Upper lobe of left lung (tissue), 6 donors: ENCODE results near the gene GLT6D1. TPM values are rescaled to one million over a fixed set of nuclear protein-coding genes. Genes with fewer than 3 reads are reported as not detected.
"Not testable (repeated sequence)": the region's sequence is repeated elsewhere in the genome, so short reads cannot be mapped to it uniquely, and the experiment has no call there.

Experiments used
- ATAC-seq, 2 donors: fragments of 200-7000 bp; cut with Tn5 transposase; one replicate each; pipeline ENCODE4 v1.9.1; 2022; ENCODE audit warnings: mild to moderate bottlenecking in 2 of 2, moderate library complexity in 2 of 2; ENCODE audit not compliant: low FRiP score in 2 of 2
- DNase-seq, 2 donors: peaks; one replicate each; pipeline ENCODE4 v3.0.0-alpha.2; 2019 to 2020
- H3K27ac ChIP-seq, 4 donors: fragments of 200-600 bp; sonication (generic); one replicate each; pipeline ENCODE4 v1.5.1; 2016 to 2019
- H3K27me3 ChIP-seq, 4 donors: fragments of 200-600 bp; sonication (generic); one replicate each; pipeline ENCODE4 v1.5.1; 2017 to 2019
- H3K36me3 ChIP-seq, 4 donors: fragments of 200-600 bp; sonication (generic); one replicate each; pipeline ENCODE4 v1.5.1; 2016 to 2019
- H3K4me1 ChIP-seq, 4 donors: fragments of 200-600 bp; sonication (generic); one replicate each; pipeline ENCODE4 v1.5.1; 2018 to 2019
- H3K4me3 ChIP-seq, 4 donors: fragments of 200-600 bp; sonication (generic); one replicate each; pipeline ENCODE4 v1.5.1; 2017 to 2019; ENCODE audit warnings: mild to moderate bottlenecking in 2 of 4, moderate library complexity in 1 of 4
- H3K9me3 ChIP-seq, 4 donors: fragments of 200-600 bp; sonication (generic); one replicate each; pipeline ENCODE4 v1.5.1; 2018 to 2019
- EP300 ChIP-seq, 4 donors: sonication (generic); formaldehyde crosslinking; IDR thresholded peaks; one replicate each; pipeline ENCODE4 v1.5.1; 2017; ENCODE audit warnings: antibody characterized with exemption in 4 of 4, control low read depth in 2 of 4
- POLR2A ChIP-seq, 4 donors: fragments of 450-650 bp; IDR thresholded peaks; one replicate each; pipeline ENCODE4 v1.5.1; 2016 to 2017; ENCODE audit warnings: antibody characterized with exemption in 4 of 4, mild to moderate bottlenecking in 2 of 4
- POLR2AphosphoS5 ChIP-seq, 2 donors: sonication (generic); formaldehyde crosslinking; IDR thresholded peaks; one replicate each; pipeline ENCODE4 v1.5.1; 2017; ENCODE audit warnings: antibody characterized with exemption in 2 of 2
- whole genome bisulfite sequencing, 2 donors: methylation state at CpG; one replicate each; pipeline ENCODE4 v1.1.5; 2017 to 2018; 5-methylcytosine and 5-hydroxymethylcytosine counted together
- total RNA-seq, 6 donors: library from RNA; depleted of rRNA in 4 of 6; stranded (reverse); fragments of >200 nt in 4 of 6; gene quantifications; one replicate each; pipeline versions ENCODE4 v1.1.0 to v1.2.1, GENCODE V29; 2016 to 2021
- TF ChIP-seq, protein P1 (sequence below), 6 experiments: fragments of 450-650 bp in 4 of 6; fragments of 200-600 bp in 2 of 6; sonication (generic) in 2 of 6; IDR thresholded peaks; one replicate each; pipeline ENCODE4 v1.5.1; 2016 to 2019; ENCODE audit warnings: antibody characterized with exemption in 6 of 6
- donor health status: DM: no; HTN: no; CAD: no; lungs with moderate emphysema.
- donor health status: DM: no; HTN: yes; CAD: no; lungs with severe emphysema.

Gene GLT6D1
- total RNA-seq, 6 donors from 2014 or later: not detected

DNA sequence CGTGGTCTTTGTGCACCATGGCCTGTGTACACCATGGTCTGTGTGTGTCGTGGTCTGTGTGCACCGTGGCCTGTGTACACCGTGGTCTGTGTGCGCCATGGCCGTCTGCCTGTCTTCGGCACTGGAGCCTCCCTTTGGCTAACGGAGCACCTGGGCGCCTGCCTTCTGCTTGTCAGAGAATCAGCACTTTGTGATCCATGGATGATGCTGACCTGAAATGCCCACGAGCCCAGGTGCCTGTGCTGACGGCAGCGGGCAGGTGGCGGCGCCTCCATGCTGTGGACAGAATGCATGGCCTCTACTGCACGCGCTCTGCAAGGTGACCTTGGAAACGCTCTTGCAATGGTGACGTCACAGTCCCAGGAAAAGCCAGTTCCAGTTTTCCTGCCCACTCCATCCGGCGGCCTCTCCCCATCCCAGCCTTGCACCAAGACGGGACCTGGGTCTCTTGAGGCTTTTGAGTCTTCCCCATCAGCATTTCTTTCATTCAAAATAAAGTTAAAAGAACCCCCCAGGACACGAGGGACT, 38.4 kb upstream of the GLT6D1 start:
- Histone ChIP-seq H3K4me1 (no peaks in the 10 kb centered on the region), H3K36me3 (no peaks in the 10 kb centered on the region), H3K9me3 (no peaks in the 10 kb centered on the region), H3K4me3 (no peak overlapping the region), H3K27me3 (no peaks in the 10 kb centered on the region), H3K27ac (no peak overlapping the region)
- ATAC-seq: no peak
- WGBS, 2 donors: 80 to 82% methylated on average over 11 to 22 of the region's 22 CpGs
- DNase-seq: peak in 1 of 2 donors; percentile 56
- TF ChIP-seq, protein P1, sequence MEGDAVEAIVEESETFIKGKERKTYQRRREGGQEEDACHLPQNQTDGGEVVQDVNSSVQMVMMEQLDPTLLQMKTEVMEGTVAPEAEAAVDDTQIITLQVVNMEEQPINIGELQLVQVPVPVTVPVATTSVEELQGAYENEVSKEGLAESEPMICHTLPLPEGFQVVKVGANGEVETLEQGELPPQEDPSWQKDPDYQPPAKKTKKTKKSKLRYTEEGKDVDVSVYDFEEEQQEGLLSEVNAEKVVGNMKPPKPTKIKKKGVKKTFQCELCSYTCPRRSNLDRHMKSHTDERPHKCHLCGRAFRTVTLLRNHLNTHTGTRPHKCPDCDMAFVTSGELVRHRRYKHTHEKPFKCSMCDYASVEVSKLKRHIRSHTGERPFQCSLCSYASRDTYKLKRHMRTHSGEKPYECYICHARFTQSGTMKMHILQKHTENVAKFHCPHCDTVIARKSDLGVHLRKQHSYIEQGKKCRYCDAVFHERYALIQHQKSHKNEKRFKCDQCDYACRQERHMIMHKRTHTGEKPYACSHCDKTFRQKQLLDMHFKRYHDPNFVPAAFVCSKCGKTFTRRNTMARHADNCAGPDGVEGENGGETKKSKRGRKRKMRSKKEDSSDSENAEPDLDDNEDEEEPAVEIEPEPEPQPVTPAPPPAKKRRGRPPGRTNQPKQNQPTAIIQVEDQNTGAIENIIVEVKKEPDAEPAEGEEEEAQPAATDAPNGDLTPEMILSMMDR (IDR thresholded peaks at IDR 0.05): no peak
- TF ChIP-seq POLR2A (IDR thresholded peaks at IDR 0.05): no peak
- no peak for TF ChIP-seq POLR2AphosphoS5 (IDR thresholded peaks at IDR 0.05)
- TF ChIP-seq EP300 (IDR thresholded peaks at IDR 0.05): no peak

DNA sequence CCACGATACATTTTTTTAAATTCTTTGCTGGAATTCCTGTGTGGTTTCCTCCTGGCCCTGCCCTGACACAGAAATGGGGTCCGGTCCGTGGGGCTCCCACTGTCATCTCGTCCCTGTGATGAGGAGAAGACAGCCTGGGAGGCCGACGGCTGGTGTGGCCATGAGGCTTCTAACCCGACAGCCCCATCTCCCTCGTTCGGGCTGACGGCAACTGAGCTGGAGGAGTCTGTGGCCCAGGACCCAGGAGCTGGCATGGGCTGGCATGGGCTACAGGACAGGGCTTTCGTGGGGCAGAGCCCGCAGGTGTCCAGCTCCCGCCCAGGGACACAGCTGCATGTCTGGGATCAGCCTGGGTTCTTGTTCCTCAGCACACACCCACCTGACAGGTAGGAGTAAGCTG, 37.6 kb upstream of the GLT6D1 start:
- TF ChIP-seq POLR2A (IDR thresholded peaks at IDR 0.05) (no peak), EP300 (IDR thresholded peaks at IDR 0.05) (no peak), POLR2AphosphoS5 (IDR thresholded peaks at IDR 0.05) (no peak)
- TF ChIP-seq, protein P1 (IDR thresholded peaks at IDR 0.05): no peak
- 85 to 91% methylated on average over 6 to 13 of the region's 13 CpGs for WGBS, 2 donors
- DNase-seq: peak in 1 of 2 donors; percentile 44

GRCh38 chr9:135674977-135675376, 35.6 kb upstream of the GLT6D1 start:
- H3K27me3 ChIP-seq: no peaks in the 10 kb centered on the region
- H3K4me3 ChIP-seq: no peak overlapping the region
- WGBS, 2 donors: 75 to 86% methylated on average over 10 of the region's 10 CpGs
- no peaks in the 10 kb centered on the region for H3K36me3 ChIP-seq
- H3K9me3 ChIP-seq: no peaks in the 10 kb centered on the region
- TF ChIP-seq POLR2AphosphoS5 (IDR thresholded peaks at IDR 0.05): no peak
- no peak overlapping the region for H3K27ac ChIP-seq
- H3K4me1 ChIP-seq: no peaks in the 10 kb centered on the region
- no peak for ATAC-seq
- DNase-seq: peak in 1 of 2 donors; percentile 26

More for the DNA sequence above, 37.6 kb upstream of the GLT6D1 start:
- no peaks in the 10 kb centered on the region for H3K27me3 ChIP-seq
- H3K9me3 ChIP-seq: no peaks in the 10 kb centered on the region
- H3K4me1 ChIP-seq: no peaks in the 10 kb centered on the region
- no peak overlapping the region for H3K4me3 ChIP-seq
- H3K36me3 ChIP-seq: no peaks in the 10 kb centered on the region
- ATAC-seq: no peak
- H3K27ac ChIP-seq: no peak overlapping the region

- no peak for ATAC-seq
- WGBS, 2 donors: 79 to 86% methylated on average over 8 of the region's 8 CpGs
These were observed 34.6 kb upstream of the GLT6D1 start for GRCh38 chr9:135673941-135674340.

DNA sequence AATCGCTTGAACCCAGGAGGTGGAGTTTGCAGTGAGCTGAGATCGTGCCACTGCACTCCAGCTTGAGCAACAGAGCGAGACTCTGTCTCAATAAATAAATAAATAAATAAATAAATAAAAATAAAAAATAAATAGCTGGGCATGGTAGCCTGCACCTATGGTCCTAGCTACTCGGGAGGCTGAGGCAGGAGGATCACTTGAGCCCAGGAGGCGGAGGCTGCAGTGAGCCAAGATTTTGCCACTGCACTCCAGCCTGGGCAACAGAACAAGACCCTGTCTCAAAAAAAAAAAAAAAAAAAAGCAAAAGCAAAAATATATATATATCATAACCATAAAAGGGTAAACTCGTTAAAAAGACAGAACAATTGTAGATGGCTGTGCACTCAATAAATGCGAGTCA, 33.4 kb upstream of the GLT6D1 start:
- H3K9me3 ChIP-seq: peaks cover 0 to 12% (median 0%) of the 10 kb centered on the region in 4 donors
- not testable (repeated sequence) for DNase-seq, H3K27ac ChIP-seq, H3K27me3 ChIP-seq, H3K4me1 ChIP-seq, ATAC-seq, H3K36me3 ChIP-seq, H3K4me3 ChIP-seq
- 80 to 88% methylated on average over 7 of the region's 7 CpGs for WGBS, 2 donors

More at GRCh38 chr9:135673941-135674340, 34.6 kb upstream of the GLT6D1 start:
- H3K27ac ChIP-seq: no peak overlapping the region
- H3K4me3 ChIP-seq: no peak overlapping the region
- H3K36me3 ChIP-seq: no peaks in the 10 kb centered on the region
- H3K9me3 ChIP-seq: peaks cover 0 to 6% (median 0%) of the 10 kb centered on the region in 4 donors
- DNase-seq: peak in 1 of 2 donors; percentile 17
- H3K27me3 ChIP-seq: no peaks in the 10 kb centered on the region
- TF ChIP-seq POLR2A (IDR thresholded peaks at IDR 0.05) (no peak), EP300 (IDR thresholded peaks at IDR 0.05) (no peak), POLR2AphosphoS5 (IDR thresholded peaks at IDR 0.05) (no peak)
- TF ChIP-seq, protein P1 (IDR thresholded peaks at IDR 0.05): no peak
- no peaks in the 10 kb centered on the region for H3K4me1 ChIP-seq

DNA sequence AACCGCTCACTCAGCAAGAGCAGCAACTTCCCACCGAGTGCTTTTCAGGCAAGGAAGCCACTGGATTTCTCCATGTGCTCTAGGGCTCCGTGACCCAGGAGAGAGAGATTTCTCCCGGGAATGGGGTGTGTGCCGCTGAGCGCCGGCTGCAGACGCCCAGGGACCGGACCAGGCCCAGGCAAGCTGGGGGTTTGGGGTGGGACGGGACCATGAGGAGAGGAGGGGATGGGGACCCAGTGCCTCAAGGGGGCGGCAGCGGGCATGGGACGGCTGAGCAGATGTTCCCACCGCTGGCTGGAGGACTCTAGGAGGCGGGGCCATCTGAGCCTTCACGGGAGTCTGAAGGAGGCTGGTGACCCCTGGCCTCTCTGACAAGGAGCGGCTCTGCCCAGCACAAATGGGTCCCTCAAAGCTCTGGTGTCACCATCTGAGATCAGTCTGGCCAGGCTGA, 32.3 kb upstream of the GLT6D1 start:
- WGBS, 2 donors: 44 to 69% methylated on average over 9 to 17 of the region's 17 CpGs
- ATAC-seq: no peak
- no peaks in the 10 kb centered on the region for H3K4me1 ChIP-seq

More for the DNA sequence above, 32.3 kb upstream of the GLT6D1 start:
- Histone ChIP-seq H3K36me3 (no peaks in the 10 kb centered on the region), H3K27ac (no peak overlapping the region), H3K9me3 (peaks cover 0 to 12% (median 0%) of the 10 kb centered on the region in 4 donors), H3K27me3 (no peaks in the 10 kb centered on the region), H3K4me3 (no peak overlapping the region)
- DNase-seq: peak in 1 of 2 donors; percentile 59
- TF ChIP-seq EP300 (IDR thresholded peaks at IDR 0.05) (no peak), POLR2A (IDR thresholded peaks at IDR 0.05) (no peak), POLR2AphosphoS5 (IDR thresholded peaks at IDR 0.05) (no peak)
- TF ChIP-seq, protein P1 (IDR thresholded peaks at IDR 0.05): no peak
